OCI-M1 (cell line): ENCODE results near the gene HOXB5.

Source experiments
- DNase-seq: peaks from one replicate; lab custom pipeline; 2025; lab: John Stamatoyannopoulos, UW

HOXB5 gene

GRCh38 chr17:48601539-48602425 is 8.2 kb upstream of the HOXB5 start:
- DNase-seq, result no peak

- DNase-seq, result no peak
Observed at GRCh38 chr17:48601207-48601538, 7.6 kb upstream of the HOXB5 start.

- DNase-seq, result no peak
Observed at GRCh38 chr17:48600244-48601098, 6.9 kb upstream of the HOXB5 start.

- DNase-seq, result no peak
Observed at GRCh38 chr17:48599354-48599753, 5.8 kb upstream of the HOXB5 start.

- DNase-seq, result peak; percentile 46
Observed at GRCh38 chr17:48598736-48599135, 5.2 kb upstream of the HOXB5 start.

- DNase-seq, result peak; percentile 80
Observed at GRCh38 chr17:48597778-48598631, 4.4 kb upstream of the HOXB5 start.

GRCh38 chr17:48597528-48597777 is 3.9 kb upstream of the HOXB5 start:
- DNase-seq, result no peak

GRCh38 chr17:48596735-48597527 is 3.4 kb upstream of the HOXB5 start:
- no peak for DNase-seq

GRCh38 chr17:48596000-48596734 is 2.6 kb upstream of the HOXB5 start:
- DNase-seq, result no peak

- DNase-seq, result no peak
Observed at GRCh38 chr17:48595278-48595999, 1.9 kb upstream of the HOXB5 start.

- no peak for DNase-seq
Observed at GRCh38 chr17:48594538-48595277, 1.1 kb upstream of the HOXB5 start.

- DNase-seq, result peak; percentile 95
Observed at GRCh38 chr17:48593840-48594537, 410 bp upstream of the HOXB5 start.

GRCh38 chr17:48592577-48592976 is 1.0 kb downstream of the HOXB5 start:
- DNase-seq, result no peak

GRCh38 chr17:48592057-48592514 is 1.5 kb downstream of the HOXB5 start:
- DNase-seq, result no peak

- DNase-seq, result no peak
Observed at GRCh38 chr17:48591255-48592056, 2.1 kb downstream of the HOXB5 start.

- DNase-seq, result no peak
Observed at GRCh38 chr17:48590607-48591161, 2.9 kb downstream of the HOXB5 start.

GRCh38 chr17:48589831-48590606 is 3.6 kb downstream of the HOXB5 start, which contains the start of gene HOXB3:
Gene HOXB3 (minus strand): TSS chr17:48590241. CDS start chr17:48552474, 37,767 bp downstream.
- no peak for DNase-seq
